ENCODE data around the gene EIF4B.

DNA sequence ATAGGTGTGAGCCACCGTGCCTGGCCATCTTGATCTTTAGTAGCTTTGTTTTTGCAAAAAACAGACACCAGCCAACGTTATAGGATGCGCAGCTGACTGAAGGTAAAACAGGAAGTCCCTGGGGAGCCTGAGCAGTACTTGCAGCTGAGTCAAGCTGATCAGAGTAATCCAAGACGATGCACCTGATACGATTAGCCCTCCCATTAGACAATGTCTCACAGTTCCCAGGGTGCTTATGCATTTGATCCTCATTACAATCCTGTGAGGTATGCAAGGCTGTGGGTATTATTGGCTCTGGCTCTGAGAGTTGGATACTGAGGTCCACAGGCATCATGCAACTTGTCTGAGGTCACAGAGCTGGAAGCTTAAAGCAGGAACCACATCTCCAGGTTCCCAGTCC is 49.3 kb upstream of the EIF4B start:
- TF ChIP-seq, protein P1, sequence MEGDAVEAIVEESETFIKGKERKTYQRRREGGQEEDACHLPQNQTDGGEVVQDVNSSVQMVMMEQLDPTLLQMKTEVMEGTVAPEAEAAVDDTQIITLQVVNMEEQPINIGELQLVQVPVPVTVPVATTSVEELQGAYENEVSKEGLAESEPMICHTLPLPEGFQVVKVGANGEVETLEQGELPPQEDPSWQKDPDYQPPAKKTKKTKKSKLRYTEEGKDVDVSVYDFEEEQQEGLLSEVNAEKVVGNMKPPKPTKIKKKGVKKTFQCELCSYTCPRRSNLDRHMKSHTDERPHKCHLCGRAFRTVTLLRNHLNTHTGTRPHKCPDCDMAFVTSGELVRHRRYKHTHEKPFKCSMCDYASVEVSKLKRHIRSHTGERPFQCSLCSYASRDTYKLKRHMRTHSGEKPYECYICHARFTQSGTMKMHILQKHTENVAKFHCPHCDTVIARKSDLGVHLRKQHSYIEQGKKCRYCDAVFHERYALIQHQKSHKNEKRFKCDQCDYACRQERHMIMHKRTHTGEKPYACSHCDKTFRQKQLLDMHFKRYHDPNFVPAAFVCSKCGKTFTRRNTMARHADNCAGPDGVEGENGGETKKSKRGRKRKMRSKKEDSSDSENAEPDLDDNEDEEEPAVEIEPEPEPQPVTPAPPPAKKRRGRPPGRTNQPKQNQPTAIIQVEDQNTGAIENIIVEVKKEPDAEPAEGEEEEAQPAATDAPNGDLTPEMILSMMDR (IDR thresholded peaks at IDR 0.05): no peak
- no peak for TF ChIP-seq EZH2phosphoT487 (IDR thresholded peaks at IDR 0.05)

Measured in neural progenitor cell (in vitro differentiated cells).